A673 (cell line): ENCODE results near the gene RASL10B. TPM values are rescaled to one million over a fixed set of nuclear protein-coding genes. Genes with fewer than 3 reads are reported as not detected.
A peak's percentile ranks its signal among the peaks of the same experiment; 100 is the strongest.

Experiments
- BruUV-seq: library from RNA; stranded (reverse); fragments of 400-500 nt; replicated peaks from 2 replicates; lab custom pipeline; 2021; lab: Mats Ljungman, UMichigan
- CTCF ChIA-PET: fragments of 300-600 bp; sonication (Branson Sonifier 250); formaldehyde crosslinking; loops from one replicate; lab custom pipeline; 2022; ENCODE audit warnings: antibody characterized with exemption; lab: Charles Lee
- POLR2A ChIA-PET: fragments of 300-600 bp; sonication (Branson Sonifier 250); formaldehyde crosslinking; loops from one replicate; lab custom pipeline; 2022; ENCODE audit warnings: antibody characterized with exemption; ENCODE audit not compliant: low non-redundant PET; lab: Charles Lee
- DNase-seq: peaks from one replicate; pipeline ENCODE4 v3.0.0-alpha.2; 2015; ENCODE audit warnings: low spot score
- H3K27ac ChIP-seq: fragments of 200-600 bp; sonication (generic); 2 replicates; pipeline ENCODE4 v1.5.1; 2016; ENCODE audit warnings: mixed run types, low read depth, mild to moderate bottlenecking, mixed read lengths, antibody characterized with exemption, low read length; ENCODE audit not compliant: poor library complexity, severe bottlenecking
- H3K27me3 ChIP-seq: fragments of 200-600 bp; sonication (generic); replicated peaks from 2 replicates; pipeline ENCODE4 v1.6.1; 2017; ENCODE audit warnings: mixed run types, low read depth, mild to moderate bottlenecking, mixed read lengths, antibody characterized with exemption, low read length; ENCODE audit not compliant: insufficient read depth, poor library complexity
- H3K36me3 ChIP-seq: fragments of 200-600 bp; sonication (generic); 2 replicates; pipeline ENCODE4 v1.6.1; 2016; ENCODE audit warnings: mixed run types, mild to moderate bottlenecking, mixed read lengths, antibody characterized with exemption, low read length; ENCODE audit not compliant: insufficient read depth, poor library complexity, severe bottlenecking
- H3K4me1 ChIP-seq: fragments of 200-600 bp; sonication (generic); 2 replicates; pipeline ENCODE4 v1.6.1; 2017; ENCODE audit warnings: mixed run types, mild to moderate bottlenecking, mixed read lengths, antibody characterized with exemption, low read length; ENCODE audit not compliant: insufficient read depth, poor library complexity, severe bottlenecking
- H3K4me3 ChIP-seq: fragments of 200-600 bp; sonication (generic); 2 replicates; pipeline ENCODE4 v1.5.1; 2016; ENCODE audit warnings: low read depth, mixed run types, mild to moderate bottlenecking, mixed read lengths, low read length; ENCODE audit not compliant: poor library complexity, severe bottlenecking
- H3K9me3 ChIP-seq: fragments of 200-600 bp; sonication (generic); 2 replicates; pipeline ENCODE4 v1.6.1; 2016; ENCODE audit warnings: mixed run types, low read depth, mild to moderate bottlenecking, mixed read lengths, antibody characterized with exemption, low read length; ENCODE audit not compliant: poor library complexity, severe bottlenecking
- EZH2 ChIP-seq: fragments of 200-600 bp; sonication (generic); IDR thresholded peaks from 2 replicates; pipeline ENCODE4 v1.6.1; 2017; ENCODE audit warnings: borderline replicate concordance, low read depth, mild to moderate bottlenecking, mixed read lengths, antibody characterized with exemption, low read length; ENCODE audit not compliant: poor library complexity, severe bottlenecking
- intact Hi-C: fragments of 100-400 bp; cut with micrococcal nuclease; formaldehyde crosslinking; loops from one replicate; pipeline ENCODE4 v1.10.0; 2022; ENCODE audit not compliant: unreplicated experiment
- total RNA-seq: library from RNA; stranded (reverse); gene quantifications from 2 replicates; pipeline ENCODE4 v1.2.3, GENCODE V29; 2021
- TF ChIP-seq, protein P1 (sequence below): fragments of 300-800, 200-600 bp; sonication (generic); conservative IDR thresholded peaks from 2 replicates; pipeline ENCODE4 v1.5.1; 2017; ENCODE audit warnings: low read depth, mild to moderate bottlenecking, antibody characterized with exemption, low read length, moderate library complexity, mixed read lengths

Gene RASL10B
- total RNA-seq, 1 experiment from 2014 or later = 15.9 TPM

DNA sequence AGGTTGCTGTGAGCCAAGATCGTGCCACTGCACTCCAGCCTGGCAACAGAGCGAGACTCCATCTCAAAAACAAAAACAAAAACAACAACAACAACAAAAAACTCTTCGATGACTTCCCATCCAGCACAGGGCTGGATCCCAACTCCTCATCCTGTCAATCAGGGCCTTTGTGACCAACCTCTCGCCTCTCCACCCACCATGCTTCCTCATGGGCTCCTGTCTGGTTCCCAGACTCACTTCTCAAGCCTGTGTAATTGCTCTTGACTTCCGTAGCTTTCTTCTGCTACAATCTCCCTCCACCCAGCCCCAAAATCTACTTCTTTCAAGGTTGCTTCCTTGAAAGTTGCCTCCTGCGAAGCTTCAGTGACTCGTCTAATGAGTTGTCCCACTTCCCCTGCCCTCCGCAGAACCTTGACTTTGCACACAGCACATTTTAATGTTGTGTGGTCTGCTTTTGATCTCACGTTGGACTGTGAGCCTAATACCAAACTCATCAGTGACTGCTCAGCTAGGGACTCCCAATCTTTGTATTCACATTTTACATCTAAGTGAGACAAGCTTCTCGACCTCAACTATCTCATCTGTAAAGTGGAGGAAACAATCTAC lies 936 bp upstream of the RASL10B start:
- Histone ChIP-seq H3K4me1 (peaks cover 12% of the 10 kb centered on the region), H3K36me3 (no peaks in the 10 kb centered on the region), H3K4me3 (no peak overlapping the region), H3K9me3 (no peaks in the 10 kb centered on the region), H3K27ac (no peak overlapping the region), H3K27me3 (no peaks in the 10 kb centered on the region)
- no TSS peak for BruUV-seq
- ChIA-PET POLR2A (no interaction called here), CTCF (no interaction called here)
- intact Hi-C loops = no loop called here
- no peak for TF ChIP-seq EZH2
- TF ChIP-seq, protein P1, sequence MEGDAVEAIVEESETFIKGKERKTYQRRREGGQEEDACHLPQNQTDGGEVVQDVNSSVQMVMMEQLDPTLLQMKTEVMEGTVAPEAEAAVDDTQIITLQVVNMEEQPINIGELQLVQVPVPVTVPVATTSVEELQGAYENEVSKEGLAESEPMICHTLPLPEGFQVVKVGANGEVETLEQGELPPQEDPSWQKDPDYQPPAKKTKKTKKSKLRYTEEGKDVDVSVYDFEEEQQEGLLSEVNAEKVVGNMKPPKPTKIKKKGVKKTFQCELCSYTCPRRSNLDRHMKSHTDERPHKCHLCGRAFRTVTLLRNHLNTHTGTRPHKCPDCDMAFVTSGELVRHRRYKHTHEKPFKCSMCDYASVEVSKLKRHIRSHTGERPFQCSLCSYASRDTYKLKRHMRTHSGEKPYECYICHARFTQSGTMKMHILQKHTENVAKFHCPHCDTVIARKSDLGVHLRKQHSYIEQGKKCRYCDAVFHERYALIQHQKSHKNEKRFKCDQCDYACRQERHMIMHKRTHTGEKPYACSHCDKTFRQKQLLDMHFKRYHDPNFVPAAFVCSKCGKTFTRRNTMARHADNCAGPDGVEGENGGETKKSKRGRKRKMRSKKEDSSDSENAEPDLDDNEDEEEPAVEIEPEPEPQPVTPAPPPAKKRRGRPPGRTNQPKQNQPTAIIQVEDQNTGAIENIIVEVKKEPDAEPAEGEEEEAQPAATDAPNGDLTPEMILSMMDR = no peak
- DNase-seq = no peak

DNA sequence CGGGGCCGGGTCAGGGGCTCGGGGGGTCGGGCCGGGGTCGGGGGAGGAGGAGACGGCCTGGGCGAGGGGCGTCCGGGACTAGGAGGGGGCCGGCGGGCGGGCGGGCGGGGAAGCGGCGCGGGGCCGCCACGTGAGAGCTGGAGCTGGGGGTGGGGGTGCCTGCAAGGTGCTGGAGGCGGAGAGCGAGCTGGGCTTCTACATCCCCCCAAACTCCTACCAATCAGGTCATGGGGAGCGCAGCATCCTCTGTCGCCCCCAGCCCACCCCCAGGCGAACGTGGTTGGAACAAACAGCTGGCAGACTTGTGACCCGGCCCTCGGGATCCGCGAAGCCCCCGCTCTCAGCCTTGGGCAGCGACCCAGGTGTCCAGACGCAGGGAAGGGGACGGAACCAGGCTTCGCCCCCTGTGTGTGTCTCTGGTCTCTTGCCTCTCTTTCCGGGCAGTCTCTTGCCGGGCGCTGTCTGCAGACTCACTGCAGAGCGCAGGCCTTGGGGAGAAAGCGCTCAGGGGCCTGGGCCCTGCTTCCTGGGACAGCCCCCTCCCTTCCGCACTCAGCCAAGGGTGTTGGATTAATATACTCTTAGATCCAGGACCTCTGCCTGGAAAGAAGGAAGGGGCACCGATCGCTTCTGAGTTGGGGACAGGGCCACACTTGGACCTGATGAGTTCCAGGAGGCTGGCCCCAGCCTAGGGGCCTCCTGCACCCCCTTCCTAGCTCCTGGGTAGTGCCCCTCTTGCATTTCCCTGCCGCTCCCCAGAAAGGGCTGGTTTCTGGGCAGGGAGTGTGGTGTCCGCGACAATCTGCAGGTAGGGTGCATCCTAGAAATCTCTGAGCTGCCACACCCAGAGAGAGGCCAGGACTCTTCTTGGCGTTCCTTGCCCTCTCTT lies 722 bp downstream of the RASL10B start:
- TF ChIP-seq, protein P1 = no peak
- no peaks in the 10 kb centered on the region for H3K27me3 ChIP-seq
- BruUV-seq = no TSS peak
- H3K4me1 ChIP-seq = peaks cover 3% of the 10 kb centered on the region
- intact Hi-C loops = no loop called here
- peak overlapping the region; percentile 51 for H3K4me3 ChIP-seq
- ChIA-PET POLR2A (no interaction called here), CTCF (no interaction called here)
- H3K27ac ChIP-seq = no peak overlapping the region
- no peaks in the 10 kb centered on the region for H3K36me3 ChIP-seq
- H3K9me3 ChIP-seq = no peaks in the 10 kb centered on the region
- no peak for DNase-seq

- Histone ChIP-seq H3K36me3 (no peaks in the 10 kb centered on the region), H3K4me3 (peak overlapping the region; percentile 51), H3K9me3 (no peaks in the 10 kb centered on the region), H3K27me3 (no peaks in the 10 kb centered on the region), H3K27ac (no peak overlapping the region), H3K4me1 (no peaks in the 10 kb centered on the region)
- ChIA-PET CTCF (no interaction called here), POLR2A (no interaction called here)
- TF ChIP-seq EZH2 = no peak
- TF ChIP-seq, protein P1 = no peak
- DNase-seq = no peak
- intact Hi-C loops = no loop called here
- BruUV-seq = no TSS peak
These were observed 1.3 kb downstream of the RASL10B start for GRCh38 chr17:35732806-35733136.
